ENCODE data around the gene ARSA. TPM values are rescaled to one million over a fixed set of nuclear protein-coding genes. Genes with fewer than 3 reads are reported as not detected.
"Not testable (repeated sequence)": the region's sequence is repeated elsewhere in the genome, so short reads cannot be mapped to it uniquely, and the experiment has no call there.

The ARSA gene
- total RNA-seq, 1 experiment from 2014 or later = 10.3 TPM

GRCh38 chr22:50640857-50641647 lies 13.1 kb upstream of the ARSA start:
- Histone ChIP-seq H4K5ac (ENCODE audit: insufficient read length, low read depth, low read length) (no peak overlapping the region), H3K18ac (ENCODE audit: insufficient read length, low read depth, low read length) (peak overlapping the region; percentile 81), H3K56ac (ENCODE audit: insufficient read length, low read depth, low read length) (no peak overlapping the region), H2BK20ac (ENCODE audit: low read depth, low read length, poor library complexity, severe bottlenecking) (no peak overlapping the region), H3K4me2 (ENCODE audit: insufficient read depth, insufficient read length, low read length) (peak overlapping the region; percentile 18), H3K79me1 (ENCODE audit: insufficient read depth, low read depth, low read length, poor library complexity, severe bottlenecking) (no peaks in the 10 kb centered on the region), H2BK12ac (ENCODE audit: insufficient read length, low read depth, low read length) (no peak overlapping the region), H4K20me1 (ENCODE audit: control insufficient read depth, insufficient read depth, insufficient read length) (no peaks in the 10 kb centered on the region), H3K9me3 (ENCODE audit: control insufficient read depth, low read depth, low read length) (no peaks in the 10 kb centered on the region), H3K4me1 (ENCODE audit: insufficient read depth, low read length) (peaks cover 5% of the 10 kb centered on the region; the same call in 1 of the 2 replicates), H2BK120ac (ENCODE audit: low read depth, low read length, poor library complexity, severe bottlenecking) (no peak overlapping the region), H3K23ac (ENCODE audit: insufficient read length, low read depth, low read length) (no peak overlapping the region), H3K79me2 (ENCODE audit: insufficient read depth, low read length) (no peaks in the 10 kb centered on the region), H3K23me2 (ENCODE audit: insufficient read length, low read depth, low read length, poor library complexity, severe bottlenecking) (no peaks in the 10 kb centered on the region), H3T11ph (ENCODE audit: low read length) (no peak overlapping the region), H2BK15ac (ENCODE audit: low read depth, low read length) (no peak overlapping the region), H2BK5ac (ENCODE audit: insufficient read length, low read length) (no peak overlapping the region), H2AFZ (ENCODE audit: low read length) (no peak overlapping the region), H3K27me3 (ENCODE audit: insufficient read depth, low read length) (peaks cover 13% of the 10 kb centered on the region; the same call in 1 of the 2 replicates), H3K14ac (ENCODE audit: insufficient read depth, low read length) (no peak overlapping the region), H4K8ac (replicated peaks; ENCODE audit: insufficient read length, low read depth, low read length) (no peak overlapping the region), H3K4ac (ENCODE audit: low read depth, low read length) (no peak overlapping the region), H3K27ac (ENCODE audit: insufficient read length, low read depth, low read length) (no peak overlapping the region), H3K9ac (ENCODE audit: extremely low read depth, insufficient read length, low read length) (no peak overlapping the region), H2AK5ac (ENCODE audit: insufficient read length, low read length) (no peak overlapping the region), H4K91ac (ENCODE audit: insufficient read length, low read depth, low read length) (no peak overlapping the region)
- H3K9me3 Mint-ChIP-seq = peaks cover 0 to 2% of the 10 kb centered on the region in 2 experiments; a peak in 4 of 5 replicates
- no CpG with 5 or more reads among the region's 15 CpGs for WGBS (ENCODE audit: extremely low coverage, insufficient read length, low lambda C conversion rate)
- H3K36me3 Mint-ChIP-seq (ENCODE audit: insufficient read depth in 1 of 3, low read depth in 3 of 3) = no peaks in the 10 kb centered on the region; a peak in 1 of 7 replicates
- H3K27ac Mint-ChIP-seq = no peak overlapping the region; a peak in 1 of 7 replicates
- peaks cover 11% of the 10 kb centered on the region for H3K27me3 Mint-ChIP-seq (ENCODE audit: low read depth)
- no peak for TF ChIP-seq CTCF (conservative IDR thresholded peaks at IDR 0.05)
- peaks cover 27 to 29% of the 10 kb centered on the region in 2 experiments for H3K4me1 Mint-ChIP-seq
- no peak for DNase-seq
- H3K4me3 Mint-ChIP-seq = peak overlapping the region in 1 of 2 experiments; percentile 33; a peak in 1 of 5 replicates

GRCh38 chr22:50640296-50640695 lies 12.3 kb upstream of the ARSA start:
- Mint-ChIP-seq H3K27me3 (ENCODE audit: low read depth) (peaks cover 14% of the 10 kb centered on the region), H3K4me1 (peaks cover 31 to 34% of the 10 kb centered on the region in 2 experiments)
- not testable (repeated sequence) for H3K4me2 ChIP-seq (ENCODE audit: insufficient read depth, insufficient read length, low read length); H3K9ac ChIP-seq (ENCODE audit: extremely low read depth, insufficient read length, low read length); H2BK12ac ChIP-seq (ENCODE audit: insufficient read length, low read depth, low read length); H2BK5ac ChIP-seq (ENCODE audit: insufficient read length, low read length); H3T11ph ChIP-seq (ENCODE audit: low read length); H2AK5ac ChIP-seq (ENCODE audit: insufficient read length, low read length); H3K27ac Mint-ChIP-seq; H3K23ac ChIP-seq (ENCODE audit: insufficient read length, low read depth, low read length); H3K4ac ChIP-seq (ENCODE audit: low read depth, low read length); H3K79me2 ChIP-seq (ENCODE audit: insufficient read depth, low read length); H2BK120ac ChIP-seq (ENCODE audit: low read depth, low read length, poor library complexity, severe bottlenecking); H3K9me3 Mint-ChIP-seq; H4K5ac ChIP-seq (ENCODE audit: insufficient read length, low read depth, low read length); H3K36me3 Mint-ChIP-seq (ENCODE audit: insufficient read depth in 1 of 3, low read depth in 3 of 3); H3K18ac ChIP-seq (ENCODE audit: insufficient read length, low read depth, low read length); H2BK15ac ChIP-seq (ENCODE audit: low read depth, low read length); H4K91ac ChIP-seq (ENCODE audit: insufficient read length, low read depth, low read length); H3K14ac ChIP-seq (ENCODE audit: insufficient read depth, low read length); H3K9me3 ChIP-seq (ENCODE audit: control insufficient read depth, low read depth, low read length); H4K20me1 ChIP-seq (ENCODE audit: control insufficient read depth, insufficient read depth, insufficient read length); H3K56ac ChIP-seq (ENCODE audit: insufficient read length, low read depth, low read length); H4K8ac ChIP-seq (replicated peaks; ENCODE audit: insufficient read length, low read depth, low read length); H3K4me3 Mint-ChIP-seq; H2AFZ ChIP-seq (ENCODE audit: low read length); H2BK20ac ChIP-seq (ENCODE audit: low read depth, low read length, poor library complexity, severe bottlenecking); H3K27ac ChIP-seq (ENCODE audit: insufficient read length, low read depth, low read length); DNase-seq; H3K79me1 ChIP-seq (ENCODE audit: insufficient read depth, low read depth, low read length, poor library complexity, severe bottlenecking); H3K23me2 ChIP-seq (ENCODE audit: insufficient read length, low read depth, low read length, poor library complexity, severe bottlenecking); H3K4me1 ChIP-seq (ENCODE audit: insufficient read depth, low read length)
- no CpG with 5 or more reads among the region's 12 CpGs for WGBS (ENCODE audit: extremely low coverage, insufficient read length, low lambda C conversion rate)
- peaks cover 13% of the 10 kb centered on the region; the same call in 1 of the 2 replicates for H3K27me3 ChIP-seq (ENCODE audit: insufficient read depth, low read length)

Data from H9 (cell line).